H7 (cell line): Measurements from ENCODE around the gene EIF2B4. TPM values are rescaled to one million over a fixed set of nuclear protein-coding genes. Genes with fewer than 3 reads are reported as not detected.
"Not testable (repeated sequence)": the region's sequence is repeated elsewhere in the genome, so short reads cannot be mapped to it uniquely, and the experiment has no call there.

Experiments
- DNase-seq: peaks from one replicate; pipeline ENCODE4 v3.0.0; 2012
- H3K27me3 ChIP-seq: 2 replicates; pipeline ENCODE4 v1.6.0; 2011; ENCODE audit warnings: mild to moderate bottlenecking, low read length; ENCODE audit not compliant: control insufficient read depth, insufficient read depth
- H3K36me3 ChIP-seq: replicated peaks from 2 replicates; pipeline ENCODE4 v1.5.1; 2011; ENCODE audit warnings: low read length; ENCODE audit not compliant: control insufficient read depth, insufficient read depth
- H3K4me3 ChIP-seq: 2 replicates; pipeline ENCODE4 v1.5.1; 2011; ENCODE audit warnings: low read depth, mild to moderate bottlenecking, control low read depth, low read length, moderate library complexity; ENCODE audit not compliant: insufficient read depth
- total RNA-seq: library from RNA; depleted of rRNA; stranded (reverse); fragments of >200 nt; shearing (Covaris generic); gene quantifications from 2 replicates; pipeline ENCODE4 v1.2.3, GENCODE V29; 2014; rRNA removed

EIF2B4 gene
- total RNA-seq, 1 experiment from 2014 or later: 33.1 TPM

DNA sequence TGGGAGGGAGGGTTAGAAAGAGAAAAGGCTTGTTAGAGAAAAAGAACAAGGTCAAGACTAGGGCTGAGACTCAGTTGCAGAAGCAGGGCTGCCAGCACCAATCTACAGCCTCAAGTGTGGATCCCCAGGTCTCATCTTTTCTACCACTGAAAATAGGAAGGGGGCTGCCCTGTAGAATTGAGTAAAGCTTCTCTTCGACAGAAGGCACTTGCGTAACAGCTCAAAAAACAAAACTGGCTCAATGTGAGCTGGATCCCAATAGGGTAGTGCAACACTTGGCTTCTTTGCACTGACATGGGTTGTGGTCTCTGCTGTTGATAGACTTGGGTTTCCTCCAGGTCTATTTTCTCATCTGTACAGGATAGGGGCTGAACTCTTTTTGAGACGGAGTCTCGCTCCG is 45.4 kb downstream of the EIF2B4 start:
- Histone ChIP-seq H3K36me3 (peaks cover 23% of the 10 kb centered on the region), H3K4me3 (no peak overlapping the region), H3K27me3 (no peaks in the 10 kb centered on the region)
- no peak for DNase-seq

DNA sequence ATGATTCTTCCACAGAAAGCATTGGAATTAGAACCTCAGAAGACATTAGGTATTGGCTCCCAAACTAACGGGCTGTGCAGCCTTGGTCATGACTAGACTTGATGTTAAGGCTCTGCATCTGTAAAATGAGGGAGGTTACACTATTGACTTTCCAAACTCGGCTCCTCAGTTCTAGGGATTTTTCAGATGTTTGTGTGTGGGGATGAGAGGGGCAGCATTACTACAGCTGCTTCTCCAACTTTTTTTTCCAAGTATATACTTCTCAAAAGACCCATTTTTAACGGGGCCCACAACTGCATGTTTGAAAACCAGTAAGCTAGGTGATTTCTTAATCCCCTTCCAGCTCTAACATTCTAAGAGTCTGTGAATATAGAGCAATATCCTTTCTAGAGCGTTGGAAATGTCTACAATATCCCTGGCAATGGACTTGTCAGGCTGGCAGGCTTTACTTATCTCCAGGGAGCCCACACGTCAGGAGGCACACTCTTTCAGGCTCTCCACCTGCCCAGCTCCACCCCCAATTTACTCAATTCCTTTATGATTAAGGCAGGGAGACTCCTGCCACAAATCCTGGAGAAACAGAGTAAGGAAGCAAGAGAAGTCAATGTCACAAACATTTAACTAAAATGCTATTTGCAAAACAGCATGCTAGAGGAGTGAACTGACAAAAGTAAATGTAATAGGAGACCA is 46.4 kb downstream of the EIF2B4 start:
- peak; percentile 49 for DNase-seq
- Histone ChIP-seq H3K36me3 (peaks cover 14% of the 10 kb centered on the region), H3K27me3 (no peaks in the 10 kb centered on the region), H3K4me3 (peak overlapping the region; percentile 55)

DNA sequence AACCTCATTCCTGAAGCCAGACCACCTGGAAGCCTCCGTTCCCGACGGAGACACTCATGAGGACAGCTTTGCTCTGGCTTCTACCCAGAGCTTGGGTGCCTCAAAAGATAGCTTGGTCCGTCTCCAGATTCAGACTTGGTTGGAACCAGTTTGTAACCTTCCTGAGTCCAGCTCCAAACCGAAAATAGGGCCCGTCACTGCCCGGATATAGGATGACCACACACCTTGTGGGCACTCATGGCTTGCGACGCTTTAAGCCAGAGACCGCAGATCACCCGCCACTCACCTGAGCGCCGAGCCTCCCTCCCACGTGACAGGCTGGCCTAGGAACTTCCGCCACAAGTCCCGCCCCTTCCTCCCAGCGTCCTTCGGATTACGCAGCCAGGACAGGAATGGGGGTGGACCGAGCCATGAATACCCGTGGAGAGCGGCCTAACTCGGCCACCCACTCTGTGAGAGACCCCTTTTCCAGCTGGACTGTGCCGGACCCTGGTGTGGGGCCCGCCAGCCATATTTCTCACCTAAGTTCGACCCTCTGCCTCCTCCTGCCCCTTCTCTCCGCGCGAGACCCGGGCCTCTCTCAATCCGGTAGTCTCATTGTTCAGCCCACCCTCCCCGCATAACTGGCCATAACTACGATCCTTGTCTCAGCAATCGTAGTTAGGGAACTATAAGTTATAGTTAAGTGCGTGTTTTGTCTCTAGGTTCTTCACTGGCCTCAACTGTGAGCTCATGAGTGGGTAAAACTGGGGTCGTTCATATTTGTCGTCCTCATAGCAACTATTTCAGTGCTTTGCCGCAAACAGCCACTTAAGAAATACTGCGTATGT is 47.2 kb downstream of the EIF2B4 start, which contains the start of gene MPV17:
Gene MPV17 (minus strand): TSS at position 332 of the 830 bp plus-strand sequence. CDS start 580 bp downstream, outside the sequence.
- H3K36me3 ChIP-seq: peaks cover 7% of the 10 kb centered on the region
- H3K4me3 ChIP-seq: peak within 1 kb of the TSS; percentile 55
- peak; percentile 97 for DNase-seq
- H3K27me3 ChIP-seq: no peaks in the 10 kb centered on the region

DNA sequence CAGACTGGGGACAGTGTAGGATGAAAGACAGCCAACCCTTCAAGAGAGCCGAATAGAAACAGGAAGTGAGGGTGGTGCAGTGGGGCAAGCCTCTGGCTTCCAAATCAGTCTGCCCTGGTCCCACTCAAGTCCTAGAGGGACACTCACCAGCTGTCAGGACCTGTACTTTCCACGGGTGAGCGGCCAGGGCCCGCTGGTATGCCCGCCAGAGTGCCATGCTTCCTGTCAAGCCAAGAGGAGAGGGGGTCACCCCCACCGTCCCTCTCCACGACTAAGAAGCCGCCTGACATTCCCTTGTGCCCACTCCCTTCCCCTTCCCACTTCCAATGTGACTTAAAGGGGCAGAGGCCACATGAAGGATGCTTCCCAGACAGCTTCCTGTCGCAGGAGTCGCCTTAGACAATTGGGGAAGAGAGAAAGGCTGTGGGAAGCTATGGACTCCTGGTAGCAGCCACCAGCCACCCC is 47.8 kb downstream of the EIF2B4 start:
- H3K27me3 ChIP-seq: no peaks in the 10 kb centered on the region
- no peak for DNase-seq

DNA sequence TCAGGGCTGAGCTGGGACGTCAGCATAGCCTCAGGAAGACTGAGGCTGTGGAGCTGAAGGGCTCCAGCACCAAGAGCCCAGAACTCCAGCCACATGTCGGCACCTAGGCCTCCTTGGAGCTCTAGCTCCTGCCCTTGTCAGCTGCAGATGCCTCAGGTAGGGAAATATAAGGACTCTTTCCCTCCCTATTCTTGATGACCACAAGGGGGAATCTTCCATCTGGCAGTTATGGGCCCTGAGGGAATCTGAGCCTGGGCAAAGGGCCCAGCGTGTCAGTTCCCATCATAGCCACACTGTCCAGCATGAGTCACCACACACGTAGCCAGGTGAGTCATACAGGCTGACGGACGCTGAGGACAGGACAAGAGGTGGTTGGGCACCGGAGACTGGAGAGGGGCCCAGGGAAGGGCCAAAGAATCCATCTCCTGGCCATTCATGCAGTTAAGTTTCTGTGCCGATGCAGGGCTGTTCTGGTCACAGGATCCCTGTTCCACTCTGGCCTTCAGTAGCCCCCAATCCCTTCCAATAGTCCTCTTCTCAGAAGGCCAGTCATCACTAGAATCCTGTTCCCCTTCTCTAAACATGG is 49.1 kb downstream of the EIF2B4 start:
- H3K4me3 ChIP-seq: no peak overlapping the region
- H3K36me3 ChIP-seq: no peaks in the 10 kb centered on the region; the same call in 1 of the 2 replicates
- peak; percentile 81 for DNase-seq
- no peaks in the 10 kb centered on the region for H3K27me3 ChIP-seq

More for the DNA sequence above, 47.8 kb downstream of the EIF2B4 start:
- peak overlapping the region; percentile 55 for H3K4me3 ChIP-seq
- peaks cover 4% of the 10 kb centered on the region for H3K36me3 ChIP-seq

DNA sequence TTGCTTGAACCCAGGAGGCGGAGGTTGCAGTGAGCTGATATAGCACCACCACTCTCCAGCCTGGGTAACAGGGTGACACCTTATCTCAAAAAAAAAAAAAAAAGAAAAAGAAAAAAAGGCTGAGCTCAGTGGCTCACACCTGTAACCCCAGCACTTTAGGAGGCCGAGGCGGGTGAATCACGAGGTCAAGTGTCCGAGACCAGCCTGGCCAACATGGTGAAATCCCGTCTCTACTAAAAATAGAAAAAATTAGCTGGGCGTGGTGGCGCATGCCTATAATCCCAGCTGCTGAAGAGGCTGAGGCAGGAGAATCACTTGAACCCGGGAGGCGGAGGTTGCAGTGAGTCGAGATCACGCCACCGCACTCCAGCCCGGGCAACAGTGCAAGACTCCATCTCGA is 50.3 kb downstream of the EIF2B4 start:
- H3K36me3 ChIP-seq, H3K4me3 ChIP-seq, DNase-seq, H3K27me3 ChIP-seq: not testable (repeated sequence)

DNA sequence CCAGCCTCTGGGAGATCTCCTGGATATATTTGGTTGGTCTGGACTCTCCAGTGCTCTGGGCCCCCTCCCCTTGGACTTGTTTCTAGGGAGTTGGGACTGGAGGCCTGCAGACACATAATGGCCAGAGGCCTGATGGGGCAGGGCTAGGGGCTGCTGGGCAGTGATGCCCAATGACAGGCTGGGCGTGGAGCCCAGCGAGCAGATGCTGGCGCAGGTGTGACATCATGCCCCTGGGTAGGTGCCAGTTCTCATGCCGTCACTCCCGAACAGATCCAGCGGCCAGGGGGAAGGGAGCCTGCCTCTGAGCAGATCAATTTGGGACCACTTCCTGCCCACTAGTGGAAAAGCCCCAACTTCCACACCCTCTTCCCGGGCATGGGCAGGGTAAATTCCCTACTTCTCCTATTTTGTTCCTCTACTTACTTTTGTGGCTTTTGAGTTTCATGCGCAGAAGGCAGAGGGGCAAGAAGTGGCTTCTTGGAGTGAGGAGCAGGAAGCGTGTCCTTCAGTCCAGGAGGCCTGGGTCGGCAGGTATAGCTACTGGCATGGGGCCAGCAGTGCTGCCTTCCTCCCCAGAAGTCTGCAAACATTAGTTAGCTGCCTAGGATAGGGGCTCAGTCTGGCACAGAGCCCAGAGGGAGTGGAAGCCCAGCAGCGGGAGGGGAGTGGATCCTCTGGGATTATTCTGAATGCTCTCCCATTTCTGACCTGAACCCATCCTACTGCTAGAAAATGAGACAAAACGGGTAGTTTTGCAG is 53.3 kb downstream of the EIF2B4 start:
- no peaks in the 10 kb centered on the region for H3K36me3 ChIP-seq
- DNase-seq: no peak
- H3K27me3 ChIP-seq: no peaks in the 10 kb centered on the region
- H3K4me3 ChIP-seq: no peak overlapping the region

DNA sequence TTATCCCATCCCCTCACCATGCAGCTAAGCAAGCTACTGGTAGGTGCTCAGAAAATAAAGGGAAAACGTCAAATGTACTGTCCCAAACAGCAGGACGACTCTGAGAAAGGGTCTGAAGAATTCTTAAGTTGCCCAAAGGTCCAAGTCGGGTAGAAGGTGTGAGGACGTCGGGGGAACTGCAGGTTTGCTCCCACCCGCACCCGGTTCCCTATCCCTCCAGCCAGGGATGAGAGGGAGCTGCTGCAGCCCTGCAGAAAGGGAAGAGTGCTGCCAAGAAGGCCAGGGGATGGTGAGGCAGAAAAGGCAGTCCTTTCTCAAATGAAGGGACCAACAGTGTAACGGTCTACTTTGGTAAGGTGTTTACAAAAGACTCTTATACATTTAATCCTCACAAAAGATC is 55.0 kb downstream of the EIF2B4 start:
- peak; percentile 60 for DNase-seq
- Histone ChIP-seq H3K36me3 (no peaks in the 10 kb centered on the region), H3K4me3 (no peak overlapping the region)

DNA sequence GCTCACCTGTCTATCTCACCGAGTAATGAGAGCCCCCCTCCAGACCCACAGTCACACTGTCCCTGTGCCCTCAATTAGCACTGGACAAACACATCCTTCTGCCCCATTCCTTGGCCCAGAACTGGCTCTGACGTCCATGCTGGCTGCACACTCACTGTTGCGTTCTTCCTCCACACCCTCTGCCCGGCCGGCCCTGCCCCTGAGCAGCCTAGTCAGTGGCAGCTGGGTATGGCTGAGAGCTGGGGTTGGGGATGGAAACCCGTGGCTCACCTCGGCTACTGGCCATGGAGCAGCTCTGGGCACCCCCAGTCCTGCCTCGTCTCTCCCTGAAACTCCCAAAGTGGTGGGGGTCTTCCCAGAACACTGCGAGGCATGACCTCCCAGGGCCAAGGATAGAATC is 55.4 kb downstream of the EIF2B4 start:
- H3K4me3 ChIP-seq: no peak overlapping the region
- no peaks in the 10 kb centered on the region for H3K27me3 ChIP-seq
- DNase-seq: no peak
- no peaks in the 10 kb centered on the region for H3K36me3 ChIP-seq

More for the DNA sequence above, 55.0 kb downstream of the EIF2B4 start:
- no peaks in the 10 kb centered on the region for H3K27me3 ChIP-seq

Other genes with a start within 250 kb of the EIF2B4 start
- gene ABHD1, start 246.5 kb downstream of the EIF2B4 start, total RNA-seq: 0.55 TPM in 1 of 2 replicates, not detected in the other
- gene PREB, start 235.7 kb downstream of the EIF2B4 start, total RNA-seq: 84.5 and 87.3 TPM in 2 replicates
- gene PRR30, start 230.9 kb downstream of the EIF2B4 start, total RNA-seq: not detected in 2 replicates
- not detected in 2 replicates for gene TCF23, start 221.3 kb downstream of the EIF2B4 start, total RNA-seq
- 182 and 203 TPM in 2 replicates for gene ATRAID, start 158.3 kb downstream of the EIF2B4 start, total RNA-seq
- gene SLC5A6, start 158.1 kb downstream of the EIF2B4 start, total RNA-seq: 76.2 and 120 TPM in 2 replicates
- gene CAD, start 153.0 kb downstream of the EIF2B4 start, total RNA-seq: 73.7 and 84.2 TPM in 2 replicates
- gene SLC30A3, start 107.3 kb downstream of the EIF2B4 start, total RNA-seq: 0.89 and 1.4 TPM in 2 replicates
- gene DNAJC5G, start 94.9 kb downstream of the EIF2B4 start, total RNA-seq: not detected in 2 replicates
- gene TRIM54, start 87.9 kb downstream of the EIF2B4 start, total RNA-seq: 3.4 and 5.5 TPM in 2 replicates
- 0.66 TPM in 1 of 2 replicates, not detected in the other for gene UCN, start 61.9 kb downstream of the EIF2B4 start, total RNA-seq
- 53.8 and 60.8 TPM in 2 replicates for gene MPV17, start 47.2 kb downstream of the EIF2B4 start, total RNA-seq
- gene GTF3C2, start 13.6 kb downstream of the EIF2B4 start, total RNA-seq: 147 and 152 TPM in 2 replicates
- 110 and 129 TPM in 2 replicates for gene SNX17, start 278 bp upstream of the EIF2B4 start, total RNA-seq
- 11.8 and 19.2 TPM in 2 replicates for gene ZNF513, start 10.4 kb upstream of the EIF2B4 start, total RNA-seq
- 151 and 164 TPM in 2 replicates for gene PPM1G, start 39.3 kb upstream of the EIF2B4 start, total RNA-seq
- 150 and 162 TPM in 2 replicates for gene NRBP1, start 58.3 kb upstream of the EIF2B4 start, total RNA-seq
- gene KRTCAP3, start 72.0 kb upstream of the EIF2B4 start, total RNA-seq: 9.0 and 13.4 TPM in 2 replicates
- gene IFT172, start 119.4 kb upstream of the EIF2B4 start, total RNA-seq: 9.8 and 14.2 TPM in 2 replicates
- 7.4 and 9.7 TPM in 2 replicates for gene FNDC4, start 124.9 kb upstream of the EIF2B4 start, total RNA-seq
- gene GCKR, start 126.5 kb upstream of the EIF2B4 start, total RNA-seq: 0.07 TPM in 1 of 2 replicates, not detected in the other
- gene ZNF512, start 212.7 kb upstream of the EIF2B4 start, total RNA-seq: 33.4 and 37.6 TPM in 2 replicates